Calu3 (cell line): ENCODE data around the gene CAPN10. TPM values are rescaled to one million over a fixed set of nuclear protein-coding genes. Genes with fewer than 3 reads are reported as not detected.

Experiments used
- BruUV-seq: library from RNA; stranded (reverse); fragments of 400-500 nt; replicated peaks from 2 replicates; lab custom pipeline; 2021; lab: Mats Ljungman, UMichigan
- CTCF ChIA-PET: fragments of 300-600 bp; sonication (Branson Sonifier 250); formaldehyde crosslinking; loops from one replicate; lab custom pipeline; 2022; ENCODE audit warnings: antibody characterized with exemption; lab: Charles Lee
- DNase-seq: peaks from one replicate; pipeline ENCODE4 v3.0.0; 2022
- H3K27ac Mint-ChIP-seq: one replicate; pipeline ENCODE4 v1.8.0; 2022; ENCODE audit warnings: mixed read lengths; ENCODE audit not compliant: unreplicated experiment
- H3K27me3 Mint-ChIP-seq: one replicate; pipeline ENCODE4 v1.8.0; 2022; ENCODE audit warnings: mixed read lengths; ENCODE audit not compliant: unreplicated experiment
- H3K36me3 Mint-ChIP-seq: one replicate; pipeline ENCODE4 v1.8.0; 2022; ENCODE audit warnings: mild to moderate bottlenecking, moderate library complexity, mixed read lengths; ENCODE audit not compliant: insufficient read depth, unreplicated experiment
- H3K4me1 Mint-ChIP-seq: one replicate; pipeline ENCODE4 v1.8.0; 2022; ENCODE audit warnings: mild to moderate bottlenecking, low read depth, mixed read lengths; ENCODE audit not compliant: unreplicated experiment
- H3K4me3 Mint-ChIP-seq: one replicate; pipeline ENCODE4 v1.8.0; 2022; ENCODE audit warnings: mild to moderate bottlenecking, low read depth, moderate library complexity, mixed read lengths; ENCODE audit not compliant: unreplicated experiment
- H3K9me3 Mint-ChIP-seq: one replicate; pipeline ENCODE4 v1.8.0; 2022; ENCODE audit warnings: low read depth, mixed read lengths; ENCODE audit not compliant: unreplicated experiment
- CTCF ChIP-seq: fragments of 200-600 bp; IDR thresholded peaks from one replicate; pipeline ENCODE4 v1.8.0; 2022; ENCODE audit warnings: antibody characterized with exemption; ENCODE audit not compliant: unreplicated experiment
- intact Hi-C: fragments of 100-400 bp; cut with micrococcal nuclease; formaldehyde crosslinking; loops from one replicate; pipeline ENCODE4 v1.10.0; 2022; ENCODE audit not compliant: unreplicated experiment
- total RNA-seq: library from RNA; stranded (reverse); gene quantifications from 2 replicates; pipeline ENCODE4 v1.2.3, GENCODE V29; 2022

The CAPN10 gene
- total RNA-seq, 1 experiment from 2014 or later, result 49.3 TPM

DNA sequence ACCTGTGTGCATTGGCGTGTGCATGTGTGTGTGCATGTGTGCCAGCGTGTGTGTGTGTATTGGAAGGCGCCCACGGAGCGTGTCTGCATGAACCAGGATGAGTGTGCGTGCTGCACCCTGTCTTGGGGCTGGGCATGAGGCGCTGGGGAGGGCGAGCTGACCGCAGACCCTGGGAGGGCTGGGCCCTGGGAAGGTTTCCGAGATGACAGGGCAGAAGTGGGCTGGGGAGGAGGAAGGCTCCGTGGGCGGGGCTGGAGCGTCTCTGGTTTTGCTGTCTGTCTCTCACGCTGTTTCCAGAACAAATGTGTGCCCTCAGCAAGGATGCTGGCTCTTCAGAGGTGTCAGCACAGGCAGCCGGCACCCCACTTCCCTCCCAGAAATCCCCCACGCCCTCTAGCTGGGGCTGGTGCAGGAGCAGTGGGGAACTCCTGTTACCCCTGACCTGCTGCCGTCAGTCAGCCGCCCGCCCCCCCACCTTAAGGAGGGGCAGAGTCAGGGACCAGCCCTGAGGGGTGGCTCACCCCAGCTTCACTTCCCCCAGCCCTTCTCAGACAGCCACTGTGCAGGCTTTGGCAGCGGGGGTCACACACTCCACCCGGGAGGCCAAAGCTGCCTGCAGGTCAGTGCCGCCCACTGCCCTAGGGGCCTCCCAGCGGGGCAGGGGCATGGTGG, 38.6 kb downstream of the CAPN10 start, which contains the start of gene GPR35:
TSS of gene GPR35 (plus strand) at position 531 of the 672 bp plus-strand sequence. CDS start 4,473 bp downstream, outside the sequence.
- Mint-ChIP-seq H3K36me3 (peaks cover 62% of the 10 kb centered on the region), H3K27me3 (no peaks in the 10 kb centered on the region), H3K27ac (no peak within 1 kb of the TSS), H3K4me3 (no peak within 1 kb of the TSS), H3K9me3 (no peaks in the 10 kb centered on the region), H3K4me1 (no peaks in the 10 kb centered on the region)
- no peak for DNase-seq
- intact Hi-C loops, result no loop called here
- TF ChIP-seq CTCF, result no peak
- BruUV-seq, result no TSS peak
- CTCF ChIA-PET, result no interaction called here

GRCh38 chr2:240626531-240627300, 40.2 kb downstream of the CAPN10 start:
- no TSS peak for BruUV-seq
- CTCF ChIA-PET, result interaction anchor here (0.5 to 0.7 kb wide), 2 partner anchors 14 to 59 kb away, joined by 5 to 6 read pairs; no protein-coding TSS in a partner anchor
- intact Hi-C loops, result no loop called here

DNA sequence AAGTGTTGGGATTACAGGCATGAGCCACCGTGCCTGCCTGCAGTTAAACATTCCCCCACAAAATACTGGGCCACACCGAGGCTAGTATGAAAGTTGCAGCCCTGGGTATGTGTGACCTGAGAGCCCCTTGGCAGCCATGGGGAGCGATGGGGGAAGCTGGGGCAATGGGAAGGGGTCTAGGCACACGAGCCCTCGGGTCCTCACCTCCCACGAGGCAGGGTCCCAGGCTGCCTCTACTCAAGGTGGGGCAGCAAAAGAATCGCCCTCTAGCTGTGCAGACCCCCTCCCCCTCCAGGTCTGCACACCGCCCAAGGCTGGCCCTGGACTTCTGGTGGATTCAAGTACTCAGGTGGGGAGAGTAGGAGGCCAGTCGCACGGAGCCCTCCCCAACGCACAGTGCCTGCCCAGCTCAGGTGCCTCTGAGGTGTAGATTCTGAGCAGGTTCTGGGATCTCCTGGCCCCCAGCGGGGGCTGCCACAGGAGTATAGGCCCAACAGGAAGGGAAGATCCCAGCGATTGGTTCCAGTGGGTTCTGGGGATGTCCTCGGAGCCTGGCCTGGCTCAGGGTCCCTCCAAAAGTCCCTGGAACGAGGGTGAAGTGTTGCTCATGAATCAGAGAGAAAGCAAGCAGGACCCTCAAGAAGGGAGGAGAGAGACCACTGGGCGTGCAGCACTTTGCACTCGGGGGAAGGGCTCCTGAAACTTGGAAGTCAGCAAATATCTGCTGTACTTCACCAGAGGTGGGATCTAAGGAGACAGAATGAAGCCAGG, 41.4 kb downstream of the CAPN10 start:
- intact Hi-C loops, result no loop called here
- Mint-ChIP-seq H3K4me3 (no peak overlapping the region), H3K36me3 (peaks cover 52% of the 10 kb centered on the region), H3K27ac (no peak overlapping the region), H3K4me1 (no peaks in the 10 kb centered on the region), H3K9me3 (no peaks in the 10 kb centered on the region), H3K27me3 (no peaks in the 10 kb centered on the region)
- no peak for DNase-seq
- CTCF ChIA-PET, result interaction anchor here (0.7 kb wide), 1 partner anchor 60 kb away, joined by 6 read pairs; no protein-coding TSS in a partner anchor
- no TSS peak for BruUV-seq
- no peak for TF ChIP-seq CTCF

More at GRCh38 chr2:240626531-240627300, 40.2 kb downstream of the CAPN10 start:
- TF ChIP-seq CTCF, result no peak
- no peak overlapping the region for H3K4me3 Mint-ChIP-seq
- no peaks in the 10 kb centered on the region for H3K27me3 Mint-ChIP-seq
- H3K36me3 Mint-ChIP-seq, result peaks cover 50% of the 10 kb centered on the region
- H3K27ac Mint-ChIP-seq, result no peak overlapping the region
- DNase-seq, result no peak
- no peaks in the 10 kb centered on the region for H3K4me1 Mint-ChIP-seq
- H3K9me3 Mint-ChIP-seq, result no peaks in the 10 kb centered on the region

- no peak for DNase-seq
- Mint-ChIP-seq H3K27ac (no peak overlapping the region), H3K27me3 (no peaks in the 10 kb centered on the region), H3K4me1 (no peaks in the 10 kb centered on the region), H3K4me3 (no peak overlapping the region), H3K9me3 (peaks cover 2% of the 10 kb centered on the region), H3K36me3 (peaks cover 47% of the 10 kb centered on the region)
- no peak for TF ChIP-seq CTCF
- intact Hi-C loops, result no loop called here
- CTCF ChIA-PET, result no interaction called here
- no TSS peak for BruUV-seq
Observed at GRCh38 chr2:240628507-240628807, 41.9 kb downstream of the CAPN10 start.
